Stimulated activated CD8-positive, alpha-beta memory T cell treated with anti-CD3 and anti-CD28 coated beads, Interleukin-4, amount 100 ng/mL, for 1 hour (primary cell): Measurements from ENCODE around the gene FRG2C.
"Not testable (repeated sequence)": the region's sequence is repeated elsewhere in the genome, so short reads cannot be mapped to it uniquely, and the experiment has no call there.

Source experiments
- DNase-seq, 2 donors: peaks; one replicate each; pipeline ENCODE4 v3.0.0-alpha.2; 2020; ENCODE audit warnings: low read depth in 2 of 2, low spot score in 1 of 2

Gene FRG2C

GRCh38 chr3:75669348-75670297 lies 5.5 kb downstream of the FRG2C start:
- DNase-seq, result not testable (repeated sequence)

GRCh38 chr3:75670298-75671286 lies 6.5 kb downstream of the FRG2C start:
- not testable (repeated sequence) for DNase-seq

GRCh38 chr3:75671287-75672139 lies 7.4 kb downstream of the FRG2C start:
- not testable (repeated sequence) for DNase-seq

- not testable (repeated sequence) for DNase-seq
Measured at GRCh38 chr3:75672140-75672775, 8.1 kb downstream of the FRG2C start.

- DNase-seq, result not testable (repeated sequence)
Measured at GRCh38 chr3:75683965-75684364, 19.8 kb downstream of the FRG2C start.

- DNase-seq, result no peak
Measured at GRCh38 chr3:75687323-75687722, 23.2 kb downstream of the FRG2C start.

GRCh38 chr3:75692061-75692460 lies 27.9 kb downstream of the FRG2C start:
- DNase-seq, result no peak
